ENCODE results near the gene ALDH1L1.

DNA sequence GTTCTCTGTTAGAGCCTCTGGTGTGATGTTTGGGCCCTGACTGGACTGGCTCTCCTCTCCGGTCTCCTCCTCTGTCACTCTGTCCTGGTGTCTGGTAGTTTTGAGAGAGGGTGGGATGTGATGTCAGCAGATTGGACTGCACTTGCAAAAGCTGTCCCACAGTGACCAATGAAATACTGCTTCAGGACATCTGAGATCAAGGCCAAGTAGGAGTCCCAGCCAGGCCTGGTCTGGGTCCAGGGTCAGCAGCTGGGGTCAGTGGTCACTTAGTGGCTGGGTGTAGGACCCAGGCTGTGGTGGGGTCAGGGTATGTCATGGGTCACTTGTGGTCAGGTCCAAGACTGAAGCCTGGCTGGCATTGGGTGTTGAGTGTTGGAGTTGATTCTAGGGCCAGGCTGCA lies 20.9 kb downstream of the ALDH1L1 start:
- TF ChIP-seq SP1 (CRISPR knock-in tag; IDR thresholded peaks at IDR 0.05) (no peak), JUND (IDR thresholded peaks at IDR 0.05; ENCODE audit: borderline replicate concordance, low read depth, low read length) (no peak), JUND (tag; IDR thresholded peaks at IDR 0.05; ENCODE audit: borderline replicate concordance, low read depth, low read length) (no peak), MYC (IDR thresholded peaks at IDR 0.05; ENCODE audit: low read depth, low read length) (no peak), MYC (CRISPR knock-in tag; IDR thresholded peaks at IDR 0.05; ENCODE audit: borderline replicate concordance, low read depth) (no peak), HMGXB4 (CRISPR knock-in tag; IDR thresholded peaks at IDR 0.05) (no peak), TRIM25 (IDR thresholded peaks at IDR 0.05; ENCODE audit: borderline replicate concordance) (no peak), TCF7 (IDR thresholded peaks at IDR 0.05; ENCODE audit: borderline replicate concordance) (no peak), CTCF (IDR thresholded peaks at IDR 0.05 in 2 of 3, conservative IDR thresholded peaks at IDR 0.05 in 1 of 3; ENCODE audit: insufficient read depth in 2 of 3, low read depth in 1 of 3, low read length in 3 of 3) (no peak)
- TF ChIP-seq, protein P1, sequence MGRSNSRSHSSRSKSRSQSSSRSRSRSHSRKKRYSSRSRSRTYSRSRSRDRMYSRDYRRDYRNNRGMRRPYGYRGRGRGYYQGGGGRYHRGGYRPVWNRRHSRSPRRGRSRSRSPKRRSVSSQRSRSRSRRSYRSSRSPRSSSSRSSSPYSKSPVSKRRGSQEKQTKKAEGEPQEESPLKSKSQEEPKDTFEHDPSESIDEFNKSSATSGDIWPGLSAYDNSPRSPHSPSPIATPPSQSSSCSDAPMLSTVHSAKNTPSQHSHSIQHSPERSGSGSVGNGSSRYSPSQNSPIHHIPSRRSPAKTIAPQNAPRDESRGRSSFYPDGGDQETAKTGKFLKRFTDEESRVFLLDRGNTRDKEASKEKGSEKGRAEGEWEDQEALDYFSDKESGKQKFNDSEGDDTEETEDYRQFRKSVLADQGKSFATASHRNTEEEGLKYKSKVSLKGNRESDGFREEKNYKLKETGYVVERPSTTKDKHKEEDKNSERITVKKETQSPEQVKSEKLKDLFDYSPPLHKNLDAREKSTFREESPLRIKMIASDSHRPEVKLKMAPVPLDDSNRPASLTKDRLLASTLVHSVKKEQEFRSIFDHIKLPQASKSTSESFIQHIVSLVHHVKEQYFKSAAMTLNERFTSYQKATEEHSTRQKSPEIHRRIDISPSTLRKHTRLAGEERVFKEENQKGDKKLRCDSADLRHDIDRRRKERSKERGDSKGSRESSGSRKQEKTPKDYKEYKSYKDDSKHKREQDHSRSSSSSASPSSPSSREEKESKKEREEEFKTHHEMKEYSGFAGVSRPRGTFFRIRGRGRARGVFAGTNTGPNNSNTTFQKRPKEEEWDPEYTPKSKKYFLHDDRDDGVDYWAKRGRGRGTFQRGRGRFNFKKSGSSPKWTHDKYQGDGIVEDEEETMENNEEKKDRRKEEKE (IDR thresholded peaks at IDR 0.05; ENCODE audit: borderline replicate concordance in 1 of 2, control insufficient read depth in 1 of 2, low read depth in 2 of 2, low read length in 1 of 2): no peak
